Measurements from ENCODE around the gene SAG.

GRCh38 chr2:233273120-233273519 lies 34.5 kb upstream of the SAG start:
- TF ChIP-seq EZH2phosphoT487 (IDR thresholded peaks at IDR 0.05; ENCODE audit: low read depth) (no peak), CTCF (IDR thresholded peaks at IDR 0.05; ENCODE audit: low read depth, low read length) (no peak)
